ENCODE measurements around the gene EPC1.

- TF ChIP-seq EZH2phosphoT487 (IDR thresholded peaks at IDR 0.05; ENCODE audit: borderline replicate concordance) (no peak), CTCF (conservative IDR thresholded peaks at IDR 0.05; ENCODE audit: low read length) (no peak)
Observed at GRCh38 chr10:32366588-32366987, 19.6 kb upstream of the EPC1 start.

Measured in Loucy (cell line).